Heart left ventricle (tissue), 16 donors: ENCODE data around the gene CD300LD. TPM values are rescaled to one million over a fixed set of nuclear protein-coding genes. Genes with fewer than 3 reads are reported as not detected.

Source experiments
- ATAC-seq, 4 donors: fragments of 200-7000 bp; cut with Tn5 transposase; one replicate each; pipeline ENCODE4 v1.9.1; 2020 to 2022; ENCODE audit warnings: moderate library complexity in 4 of 4, mild to moderate bottlenecking in 3 of 4, moderate number of reproducible peaks in 1 of 4
- DNase-seq, 5 donors: peaks; one replicate each; pipeline ENCODE4 v3.0.0-alpha.2; 2020
- H3K27ac ChIP-seq, 12 donors: fragments of 200-600 bp; sonication (generic) in 4 of 12; one replicate each; pipeline versions ENCODE4 v1.5.0 to v1.8.0; 2016 to 2022; ENCODE audit warnings: mild to moderate bottlenecking in 2 of 12
- H3K27me3 ChIP-seq, 9 donors: fragments of 200-600 bp; sonication (generic) in 2 of 9; one replicate each; pipeline versions ENCODE4 v1.5.1 to v1.8.0; 2016 to 2022; ENCODE audit warnings: mild to moderate bottlenecking in 3 of 9
- H3K36me3 ChIP-seq, 9 donors: fragments of 200-600 bp; sonication (generic) in 2 of 9; one replicate each; pipeline versions ENCODE4 v1.5.0 to v1.8.0; 2018 to 2022; ENCODE audit warnings: mild to moderate bottlenecking in 2 of 9
- H3K4me1 ChIP-seq, 12 donors: fragments of 200-600 bp; sonication (generic) in 4 of 12; one replicate each; pipeline versions ENCODE4 v1.5.0 to v1.8.0; 2016 to 2022; ENCODE audit warnings: mild to moderate bottlenecking in 3 of 12
- H3K4me3 ChIP-seq, 12 donors: fragments of 200-600 bp; sonication (generic) in 4 of 12; one replicate each; pipeline versions ENCODE4 v1.5.0 to v1.8.0; 2017 to 2022; ENCODE audit warnings: mild to moderate bottlenecking in 9 of 12, moderate library complexity in 4 of 12
- H3K9me3 ChIP-seq, 12 donors: fragments of 200-600 bp; sonication (generic) in 4 of 12; one replicate each; pipeline versions ENCODE4 v1.5.0 to v1.8.0; 2016 to 2022; ENCODE audit warnings: mild to moderate bottlenecking in 1 of 12
- CTCF ChIP-seq, 12 donors: fragments of 200-600 bp; sonication (generic) in 4 of 12; IDR thresholded peaks; one replicate each; pipeline versions ENCODE4 v1.5.0 to v1.8.0; 2018 to 2022; ENCODE audit warnings: antibody characterized with exemption in 12 of 12, mild to moderate bottlenecking in 5 of 12
- POLR2A ChIP-seq, 2 donors: fragments of 450-650 bp; IDR thresholded peaks; one replicate each; pipeline ENCODE4 v1.6.1; 2017; ENCODE audit warnings: antibody characterized with exemption in 2 of 2, mild to moderate bottlenecking in 2 of 2, moderate library complexity in 2 of 2
- WGBS, 4 donors: extraction: QIAGEN DNeasy Blood & Tissue Kit in 2 of 4; methylation state at CpG; one replicate each; pipeline versions ENCODE4 v1.1.5 to v1.1.7; 2013 to 2018; 5-methylcytosine and 5-hydroxymethylcytosine counted together
- intact Hi-C, 10 donors: fragments of 100-400 bp; cut with DNase I; formaldehyde crosslinking; loops; one replicate each; pipeline versions ENCODE4 v1.11.1 to v1.14.2; 2022
- polyA plus RNA-seq, 2 donors: library from polyadenylated mRNA; stranded (reverse); fragments of 200-250 nt; gene quantifications; one replicate each; pipeline ENCODE4 v1.2.3, GENCODE V29; 2013
- total RNA-seq, 9 donors: library from RNA; depleted of rRNA in 2 of 9; stranded (reverse); fragments of >200 nt in 2 of 9; fragmentation: NEBNext Ultra II Directional in 3 of 9; extraction: Animal tissue kit (Norgen Biotek cat#: 25700) in 3 of 9; gene quantifications; one replicate each; pipeline versions ENCODE4 v1.1.0 to v1.2.4, GENCODE V29; 2016 to 2023
- donor health status: ischemic (EF 13 %, LVEDD 7.1; RV severe dilation, severe dysfunction).
- donor health status: healthy with polysubstance abuse.
- donor health status: DM: no; HTN: yes; CAD: no.
- donor health status: DM: no; HTN: no; CAD: no.
- donor health status: ischemic (EF 25% LVEDD 6.9; RV normal size, moderate dysfunction).
- donor health status: ischemic (EF 25% LVEDD 5.7; RV mildly dilated, moderate dysfunction).
- donor health status: healthy.
- donor health status: DM: yes; HTN: yes; CAD: no.
- donor health status: ischemic (EF 35%, LVEDD 5.7; RV mildly dilated, moderate dysfunction).
- donor health status: nonischemic (EF 11% LVEDD 7.7; RV severe dilation, severe dysfunction).
- donor health status: DM: yes; HTN: yes; CAD: no.
- donor health status: PGD.
- donor health status: ischemic (EF 29% LVEDD 5.4; RV normal size, mild dysfunction).
- donor health status: nonischemic (EF 23%, LVEDD 6.1; RV moderate dilation, normal function).

Gene CD300LD
- total and polyA plus RNA-seq, 11 donors = not detected

GRCh38 chr17:74624131-74624530 is 32.0 kb upstream of the CD300LD start:
- intact Hi-C loops = no loop called here
- ATAC-seq = no peak
- 76 to 93% (median 88%) methylated on average over 1 of the region's 1 CpG for WGBS, 4 donors
- H3K27me3 ChIP-seq = peaks cover 0 to 21% (median 0%) of the 10 kb centered on the region in 9 donors
- no peak for DNase-seq
- peak overlapping the region in 1 of 12 donors; percentile 69 for H3K27ac ChIP-seq
- H3K9me3 ChIP-seq = peaks cover 0 to 9% (median 0%) of the 10 kb centered on the region in 12 donors
- no peaks in the 10 kb centered on the region for H3K36me3 ChIP-seq
- no peak for TF ChIP-seq POLR2A (IDR thresholded peaks at IDR 0.05)
- TF ChIP-seq CTCF (IDR thresholded peaks at IDR 0.05) = no peak
- H3K4me3 ChIP-seq = no peak overlapping the region
- H3K4me1 ChIP-seq = peaks cover 0 to 18% (median 0%) of the 10 kb centered on the region in 12 donors

DNA sequence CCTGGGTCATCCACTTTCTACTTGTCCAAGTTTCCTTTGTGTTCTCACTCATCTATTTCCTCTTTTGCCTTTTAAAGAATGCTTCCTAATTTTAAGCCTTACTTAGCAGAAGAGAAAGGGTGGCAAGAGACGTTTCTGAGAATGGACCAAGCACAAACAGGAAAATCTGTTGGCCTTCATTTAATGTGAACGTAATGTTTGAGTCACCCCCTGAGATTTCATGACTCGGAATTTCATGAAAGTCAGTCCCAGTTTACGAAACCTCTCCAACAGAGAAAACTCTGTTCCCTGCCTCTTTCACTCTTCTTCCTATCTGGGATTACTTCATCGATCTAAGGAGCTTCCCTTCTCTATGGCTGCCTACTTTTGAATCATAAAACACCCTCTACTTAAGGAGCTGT is 31.6 kb upstream of the CD300LD start, which contains the start of gene CD300E:
Gene CD300E, minus strand, starts transcription at position 46 of the 401 bp plus-strand sequence. CDS start 117 bp downstream, outside the sequence.
- 55 to 71% (median 67%) methylated on average over 5 of the region's 5 CpGs for WGBS, 4 donors
- ATAC-seq = peak in 3 of 4 donors; percentile 41 to 56 (median 49)
- no peak for DNase-seq
- H3K4me3 ChIP-seq = peak within 1 kb of the TSS in 1 of 12 donors; percentile 44
- no peaks in the 10 kb centered on the region for H3K36me3 ChIP-seq
- peak within 1 kb of the TSS in 1 of 12 donors; percentile 87 for H3K27ac ChIP-seq
- TF ChIP-seq CTCF (IDR thresholded peaks at IDR 0.05) = no peak
- no peak for TF ChIP-seq POLR2A (IDR thresholded peaks at IDR 0.05)
- peaks cover 0 to 9% (median 0%) of the 10 kb centered on the region in 12 donors for H3K9me3 ChIP-seq
- intact Hi-C loops = no loop called here
- H3K27me3 ChIP-seq = peaks cover 0 to 21% (median 0%) of the 10 kb centered on the region in 9 donors
- peaks cover 0 to 19% (median 0%) of the 10 kb centered on the region in 12 donors for H3K4me1 ChIP-seq

GRCh38 chr17:74619077-74619673 is 27.1 kb upstream of the CD300LD start:
- no peaks in the 10 kb centered on the region for H3K36me3 ChIP-seq
- no peak overlapping the region for H3K27ac ChIP-seq
- H3K9me3 ChIP-seq = no peaks in the 10 kb centered on the region
- TF ChIP-seq POLR2A (IDR thresholded peaks at IDR 0.05) = no peak
- TF ChIP-seq CTCF (IDR thresholded peaks at IDR 0.05) = no peak
- H3K4me1 ChIP-seq = peaks cover 0 to 7% (median 0%) of the 10 kb centered on the region in 12 donors
- intact Hi-C loops = no loop called here
- no peak for DNase-seq
- WGBS, 4 donors = 49 to 92% (median 64%) methylated on average over 2 of the region's 2 CpGs
- no peak for ATAC-seq
- H3K27me3 ChIP-seq = peaks cover 0 to 20% (median 4%) of the 10 kb centered on the region in 9 donors
- peak overlapping the region in 1 of 12 donors; percentile 44 for H3K4me3 ChIP-seq

DNA sequence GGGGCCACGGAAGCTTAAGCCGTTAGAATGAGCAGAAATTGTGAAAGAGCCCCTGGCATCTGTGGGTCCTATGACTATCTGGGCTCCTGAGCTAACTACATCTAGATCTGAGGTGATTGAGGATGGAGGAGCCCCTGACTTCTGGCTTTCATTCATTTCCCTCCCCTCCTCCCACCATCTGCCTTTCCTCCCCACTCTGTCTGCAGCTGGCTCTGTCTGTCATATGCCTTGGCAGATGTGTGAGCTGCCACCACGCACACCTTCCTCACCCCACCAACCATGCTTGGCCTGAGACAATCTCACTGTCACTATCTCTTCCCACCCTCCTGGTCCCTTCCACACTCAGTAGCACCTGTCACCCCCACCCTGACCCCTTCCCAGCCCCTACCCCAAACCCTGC is 26.4 kb upstream of the CD300LD start:
- Histone ChIP-seq H3K9me3 (no peaks in the 10 kb centered on the region), H3K27ac (no peak overlapping the region), H3K4me1 (peaks cover 0 to 7% (median 0%) of the 10 kb centered on the region in 12 donors), H3K4me3 (no peak overlapping the region), H3K36me3 (no peaks in the 10 kb centered on the region), H3K27me3 (peaks cover 0 to 23% (median 4%) of the 10 kb centered on the region in 9 donors)
- ATAC-seq (no peak), DNase-seq (no peak)
- intact Hi-C loops = no loop called here
- WGBS, 4 donors = 58 to 74% (median 64%) methylated on average over 3 of the region's 3 CpGs
- TF ChIP-seq POLR2A (IDR thresholded peaks at IDR 0.05) (no peak), CTCF (IDR thresholded peaks at IDR 0.05) (no peak)
